COR-L47 (cell line): Measurements from ENCODE around the gene TP73.

Experiments used
- DNase-seq: peaks from one replicate; lab custom pipeline; 2025; lab: John Stamatoyannopoulos, UW

Gene TP73

GRCh38 chr1:3689138-3689750 lies 36.9 kb downstream of the TP73 start:
- no peak for DNase-seq

- DNase-seq = no peak
Measured at GRCh38 chr1:3690282-3691065, 38.2 kb downstream of the TP73 start.

- peak; percentile 28 for DNase-seq
Measured at GRCh38 chr1:3691421-3692204, 39.3 kb downstream of the TP73 start.

- no peak for DNase-seq
Measured at GRCh38 chr1:3692598-3692997, 40.3 kb downstream of the TP73 start.

GRCh38 chr1:3693321-3693720 lies 41.0 kb downstream of the TP73 start:
- DNase-seq = no peak

GRCh38 chr1:3695326-3696217 lies 43.3 kb downstream of the TP73 start:
- no peak for DNase-seq

- no peak for DNase-seq
Measured at GRCh38 chr1:3696689-3697088, 44.4 kb downstream of the TP73 start.

- DNase-seq = no peak
Measured at GRCh38 chr1:3697104-3697503, 44.8 kb downstream of the TP73 start.

- DNase-seq = peak; percentile 98
Measured at GRCh38 chr1:3697810-3698209, 45.5 kb downstream of the TP73 start.

GRCh38 chr1:3698660-3699408 lies 46.5 kb downstream of the TP73 start:
- peak; percentile 68 for DNase-seq

- no peak for DNase-seq
Measured at GRCh38 chr1:3699596-3699995, 47.3 kb downstream of the TP73 start.

GRCh38 chr1:3700631-3701030 lies 48.3 kb downstream of the TP73 start:
- no peak for DNase-seq

- DNase-seq = no peak
Measured at GRCh38 chr1:3702528-3702927, 50.2 kb downstream of the TP73 start.

- no peak for DNase-seq
Measured at GRCh38 chr1:3702990-3703728, 50.8 kb downstream of the TP73 start.

- DNase-seq = no peak
Measured at GRCh38 chr1:3703786-3704371, 51.6 kb downstream of the TP73 start.

- no peak for DNase-seq
Measured at GRCh38 chr1:3705341-3705950, 53.1 kb downstream of the TP73 start.

GRCh38 chr1:3706651-3707297 lies 54.5 kb downstream of the TP73 start:
- no peak for DNase-seq

- DNase-seq = no peak
Measured at GRCh38 chr1:3707298-3707938, 55.1 kb downstream of the TP73 start.

GRCh38 chr1:3707939-3708328 lies 55.6 kb downstream of the TP73 start:
- DNase-seq = no peak
